ENCODE results near the gene ASXL2.

The ASXL2 gene

DNA sequence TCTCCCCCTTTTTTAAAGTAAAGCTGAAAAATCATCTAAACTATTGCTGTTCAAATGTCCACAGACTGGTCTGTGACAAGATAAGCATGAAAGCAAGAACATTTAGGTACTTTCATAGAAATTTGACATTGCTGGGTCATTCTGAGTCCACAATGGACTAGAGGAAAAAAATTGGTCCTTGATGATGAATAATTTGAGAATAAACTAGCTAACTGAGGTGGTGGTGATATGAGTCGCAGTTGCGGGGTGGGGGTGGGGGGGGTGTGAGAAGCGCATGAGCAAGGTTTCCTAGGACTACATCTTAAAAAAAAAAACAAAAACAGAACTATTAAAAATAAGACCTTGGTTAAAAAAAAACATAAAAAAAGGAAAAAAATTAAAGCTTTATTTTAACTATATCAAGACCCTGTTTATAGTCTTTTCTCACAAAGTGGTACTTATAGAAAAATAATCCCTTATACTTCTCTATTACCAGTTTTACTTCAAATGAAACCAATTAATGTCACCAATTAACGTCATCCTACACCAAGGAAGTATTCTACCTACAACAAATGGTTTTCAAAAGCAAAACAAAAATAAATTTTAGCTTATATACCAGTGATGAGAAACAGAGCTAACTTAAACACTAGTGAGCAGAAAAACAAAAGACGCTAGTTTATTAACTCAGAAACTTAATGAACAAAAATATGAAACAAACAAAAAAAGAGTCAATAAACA lies 88.1 kb downstream of the ASXL2 start:
- TF ChIP-seq, protein P1, sequence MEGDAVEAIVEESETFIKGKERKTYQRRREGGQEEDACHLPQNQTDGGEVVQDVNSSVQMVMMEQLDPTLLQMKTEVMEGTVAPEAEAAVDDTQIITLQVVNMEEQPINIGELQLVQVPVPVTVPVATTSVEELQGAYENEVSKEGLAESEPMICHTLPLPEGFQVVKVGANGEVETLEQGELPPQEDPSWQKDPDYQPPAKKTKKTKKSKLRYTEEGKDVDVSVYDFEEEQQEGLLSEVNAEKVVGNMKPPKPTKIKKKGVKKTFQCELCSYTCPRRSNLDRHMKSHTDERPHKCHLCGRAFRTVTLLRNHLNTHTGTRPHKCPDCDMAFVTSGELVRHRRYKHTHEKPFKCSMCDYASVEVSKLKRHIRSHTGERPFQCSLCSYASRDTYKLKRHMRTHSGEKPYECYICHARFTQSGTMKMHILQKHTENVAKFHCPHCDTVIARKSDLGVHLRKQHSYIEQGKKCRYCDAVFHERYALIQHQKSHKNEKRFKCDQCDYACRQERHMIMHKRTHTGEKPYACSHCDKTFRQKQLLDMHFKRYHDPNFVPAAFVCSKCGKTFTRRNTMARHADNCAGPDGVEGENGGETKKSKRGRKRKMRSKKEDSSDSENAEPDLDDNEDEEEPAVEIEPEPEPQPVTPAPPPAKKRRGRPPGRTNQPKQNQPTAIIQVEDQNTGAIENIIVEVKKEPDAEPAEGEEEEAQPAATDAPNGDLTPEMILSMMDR (IDR thresholded peaks at IDR 0.05; ENCODE audit: control extremely low read depth, extremely low read depth, low read depth, missing control alignments), result no peak
- CTCF ChIA-PET, result interaction anchor here (1.0 to 1.4 kb wide), 3 partner anchors 11 to 73 kb away, joined by 3 to 4 read pairs (median 3); no protein-coding TSS in a partner anchor
- POLR2A ChIA-PET, result no interaction called here
- DNase-seq (ENCODE audit: extremely low spot score), result no peak

DNA sequence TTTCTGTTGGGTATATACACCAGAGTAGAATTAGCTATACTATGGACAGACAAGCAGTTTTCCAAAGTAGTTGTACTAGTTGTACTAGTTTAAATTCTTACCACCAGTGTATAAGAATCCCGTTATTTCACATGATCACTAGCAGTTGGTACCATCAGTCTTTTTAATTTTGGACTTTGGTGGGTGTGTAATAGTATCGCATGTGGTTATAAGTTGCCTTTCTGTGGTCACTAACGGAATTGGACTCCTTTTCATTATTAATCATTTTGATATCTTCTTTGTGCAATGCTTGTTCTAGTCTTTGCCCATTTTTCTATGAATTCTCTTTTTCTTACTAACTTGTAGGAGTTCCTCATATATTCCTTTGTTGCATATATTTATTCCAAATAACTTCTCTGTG lies 89.8 kb downstream of the ASXL2 start:
- TF ChIP-seq, protein P1 (IDR thresholded peaks at IDR 0.05; ENCODE audit: control extremely low read depth, extremely low read depth, low read depth, missing control alignments), result no peak
- POLR2A ChIA-PET, result no interaction called here
- CTCF ChIA-PET, result no interaction called here
- no peak for DNase-seq (ENCODE audit: extremely low spot score)

DNA sequence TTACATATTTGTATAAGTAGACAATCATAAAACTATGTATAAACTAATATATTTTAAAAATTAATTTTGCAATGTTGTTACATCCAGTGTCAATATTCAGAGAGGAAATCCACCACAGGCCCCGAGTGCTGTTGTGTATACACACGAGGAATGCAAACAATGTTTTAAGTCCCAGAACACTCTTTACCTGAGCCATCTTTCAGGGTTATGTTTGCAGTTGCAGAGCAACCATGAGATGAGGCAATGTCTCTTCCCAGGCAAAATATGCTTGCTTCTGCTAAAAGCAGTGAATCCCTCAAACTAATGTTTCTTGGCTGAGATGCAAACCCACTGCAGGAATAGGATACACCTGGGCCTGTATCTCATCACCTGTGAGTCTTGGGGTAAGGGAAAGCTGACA lies 91.3 kb downstream of the ASXL2 start:
- no peak for DNase-seq (ENCODE audit: extremely low spot score)
- CTCF ChIA-PET, result interaction anchor here (0.8 kb wide), 1 partner anchor 20 kb away, joined by 3 read pairs; no protein-coding TSS in a partner anchor
- TF ChIP-seq, protein P1 (IDR thresholded peaks at IDR 0.05; ENCODE audit: control extremely low read depth, extremely low read depth, low read depth, missing control alignments), result no peak
- POLR2A ChIA-PET, result no interaction called here

DNA sequence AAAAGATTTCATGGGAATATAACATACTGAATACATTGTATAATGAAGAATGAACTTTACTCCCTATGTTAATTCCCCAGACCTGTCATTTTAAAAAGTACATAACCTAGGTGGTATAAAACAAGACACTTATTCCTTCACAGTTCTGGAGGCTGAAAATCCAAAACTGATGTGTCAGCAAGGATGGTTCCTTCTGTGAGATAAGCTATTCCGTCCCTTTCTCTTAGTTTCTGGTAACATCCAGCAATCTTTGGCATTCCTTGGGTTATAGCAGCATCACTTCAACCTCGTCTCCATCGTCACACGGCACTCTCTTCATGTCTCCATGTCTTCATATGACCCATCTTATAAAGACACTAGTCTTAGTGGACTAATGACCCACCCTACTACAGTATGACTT lies 93.9 kb downstream of the ASXL2 start:
- no peak for DNase-seq (ENCODE audit: extremely low spot score)
- CTCF ChIA-PET, result interaction anchor here (1.3 kb wide), 1 partner anchor 17 kb away, joined by 3 read pairs; no protein-coding TSS in a partner anchor
- TF ChIP-seq, protein P1 (IDR thresholded peaks at IDR 0.05; ENCODE audit: control extremely low read depth, extremely low read depth, low read depth, missing control alignments), result no peak
- POLR2A ChIA-PET, result no interaction called here

DNA sequence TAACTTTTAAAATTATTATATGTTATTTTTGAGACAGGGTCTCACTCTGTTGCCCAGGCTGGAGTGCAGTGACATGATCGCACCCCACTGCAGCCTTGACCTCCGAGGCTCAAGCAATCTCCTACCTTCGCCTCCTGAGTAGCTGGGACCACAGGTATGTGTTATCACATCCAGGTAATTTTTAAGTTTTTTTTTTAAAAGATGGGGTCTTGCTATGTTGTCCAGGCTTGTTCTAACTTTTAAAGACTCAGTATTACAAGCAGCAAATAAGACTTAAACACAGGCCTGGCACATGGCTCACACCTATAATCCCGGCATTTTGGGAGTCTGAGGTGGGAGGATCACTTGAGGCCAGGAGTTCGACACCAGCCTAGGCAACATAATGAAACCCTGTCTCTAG lies 101.2 kb downstream of the ASXL2 start:
- TF ChIP-seq, protein P1 (IDR thresholded peaks at IDR 0.05; ENCODE audit: control extremely low read depth, extremely low read depth, low read depth, missing control alignments), result no peak
- POLR2A ChIA-PET, result no interaction called here
- DNase-seq (ENCODE audit: extremely low spot score), result no peak
- CTCF ChIA-PET, result no interaction called here

DNA sequence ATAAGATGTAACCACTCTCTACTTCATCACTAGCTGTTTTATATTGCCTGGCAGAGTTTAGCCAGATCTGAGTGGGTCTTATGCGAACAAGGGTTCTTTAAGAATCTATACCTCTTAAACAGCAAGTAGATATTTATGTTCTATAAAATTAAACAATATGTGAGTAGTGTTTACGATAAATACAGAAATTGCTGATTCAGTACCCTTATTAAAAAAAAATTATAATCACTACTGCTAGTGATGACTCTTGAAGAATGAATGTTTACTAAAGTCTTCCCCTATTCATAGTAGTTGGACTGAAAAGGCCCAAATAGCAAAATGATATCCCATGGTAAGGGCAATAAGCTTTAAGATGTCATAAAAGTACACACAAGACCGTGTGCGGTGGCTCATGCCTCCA lies 106.2 kb downstream of the ASXL2 start:
- TF ChIP-seq, protein P1 (IDR thresholded peaks at IDR 0.05; ENCODE audit: control extremely low read depth, extremely low read depth, low read depth, missing control alignments), result no peak
- CTCF ChIA-PET, result interaction anchor here (1.2 kb wide), 1 partner anchor 72 kb away, joined by 3 read pairs; no protein-coding TSS in a partner anchor
- no peak for DNase-seq (ENCODE audit: extremely low spot score)
- POLR2A ChIA-PET, result no interaction called here

Measured in GM10248 (cell line).